ENCODE data around the gene MEGF9. TPM values are rescaled to one million over a fixed set of nuclear protein-coding genes. Genes with fewer than 3 reads are reported as not detected.

The MEGF9 gene
- total RNA-seq, 2 experiments from 2014 or later = 5.1 to 10.2 TPM

DNA sequence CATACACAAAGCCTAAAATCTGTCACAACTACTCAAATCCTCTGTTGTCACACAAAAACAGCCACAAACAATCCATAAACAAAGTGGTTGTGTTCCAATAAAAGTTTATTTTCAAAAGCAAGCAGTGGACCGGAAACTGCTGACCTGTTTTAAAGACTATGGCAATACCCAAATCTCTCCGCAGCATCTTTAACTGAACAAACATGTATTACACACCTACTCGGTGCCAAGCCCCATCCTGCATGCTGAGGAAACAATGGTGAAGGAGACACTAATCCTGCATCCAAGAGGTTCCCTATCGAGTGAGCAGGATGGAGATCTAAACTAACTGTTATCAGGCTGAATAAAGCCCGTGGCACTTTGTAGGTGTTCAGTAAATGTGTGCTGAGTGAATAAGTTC lies 145.5 kb downstream of the MEGF9 start:
- Histone ChIP-seq H3K9me3 (ENCODE audit: low read length) (no peaks in the 10 kb centered on the region), H3K27ac (ENCODE audit: low read depth, low read length, poor library complexity, severe bottlenecking) (no peak overlapping the region), H2AFZ (ENCODE audit: low read length) (no peak overlapping the region), H3K9me2 (ENCODE audit: insufficient read depth, low read length) (no peaks in the 10 kb centered on the region), H3K4me2 (ENCODE audit: low read length) (no peak overlapping the region), H3K4me3 (ENCODE audit: low read depth, low read length, poor library complexity, severe bottlenecking) (no peak overlapping the region), H3K79me2 (ENCODE audit: insufficient read depth, low read depth, low read length) (peaks cover 22% of the 10 kb centered on the region), H3K36me3 (ENCODE audit: insufficient read depth, low read length) (peaks cover 87% of the 10 kb centered on the region), H3K4me1 (ENCODE audit: insufficient read depth, low read length, poor library complexity, severe bottlenecking) (no peaks in the 10 kb centered on the region), H4K20me1 (ENCODE audit: insufficient read depth, low read length) (peaks cover 12% of the 10 kb centered on the region; the same call in 1 of the 2 replicates)
- TF ChIP-seq, protein P1, sequence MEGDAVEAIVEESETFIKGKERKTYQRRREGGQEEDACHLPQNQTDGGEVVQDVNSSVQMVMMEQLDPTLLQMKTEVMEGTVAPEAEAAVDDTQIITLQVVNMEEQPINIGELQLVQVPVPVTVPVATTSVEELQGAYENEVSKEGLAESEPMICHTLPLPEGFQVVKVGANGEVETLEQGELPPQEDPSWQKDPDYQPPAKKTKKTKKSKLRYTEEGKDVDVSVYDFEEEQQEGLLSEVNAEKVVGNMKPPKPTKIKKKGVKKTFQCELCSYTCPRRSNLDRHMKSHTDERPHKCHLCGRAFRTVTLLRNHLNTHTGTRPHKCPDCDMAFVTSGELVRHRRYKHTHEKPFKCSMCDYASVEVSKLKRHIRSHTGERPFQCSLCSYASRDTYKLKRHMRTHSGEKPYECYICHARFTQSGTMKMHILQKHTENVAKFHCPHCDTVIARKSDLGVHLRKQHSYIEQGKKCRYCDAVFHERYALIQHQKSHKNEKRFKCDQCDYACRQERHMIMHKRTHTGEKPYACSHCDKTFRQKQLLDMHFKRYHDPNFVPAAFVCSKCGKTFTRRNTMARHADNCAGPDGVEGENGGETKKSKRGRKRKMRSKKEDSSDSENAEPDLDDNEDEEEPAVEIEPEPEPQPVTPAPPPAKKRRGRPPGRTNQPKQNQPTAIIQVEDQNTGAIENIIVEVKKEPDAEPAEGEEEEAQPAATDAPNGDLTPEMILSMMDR (conservative IDR thresholded peaks at IDR 0.05; ENCODE audit: low read length) = no peak
- TF ChIP-seq EZH2phosphoT487 (IDR thresholded peaks at IDR 0.05; ENCODE audit: borderline replicate concordance, low read depth, low read length) = no peak
- CTCF ChIA-PET (ENCODE audit: unreplicated experiment) = no interaction called here
- intact Hi-C loops (cut with micrococcal nuclease; ENCODE audit: unreplicated experiment) = no loop called here
- POLR2A ChIA-PET = no interaction called here
- DNase-seq (ENCODE audit: low spot score) = no peak
- no TSS peak for BruUV-seq (replicated peaks)

DNA sequence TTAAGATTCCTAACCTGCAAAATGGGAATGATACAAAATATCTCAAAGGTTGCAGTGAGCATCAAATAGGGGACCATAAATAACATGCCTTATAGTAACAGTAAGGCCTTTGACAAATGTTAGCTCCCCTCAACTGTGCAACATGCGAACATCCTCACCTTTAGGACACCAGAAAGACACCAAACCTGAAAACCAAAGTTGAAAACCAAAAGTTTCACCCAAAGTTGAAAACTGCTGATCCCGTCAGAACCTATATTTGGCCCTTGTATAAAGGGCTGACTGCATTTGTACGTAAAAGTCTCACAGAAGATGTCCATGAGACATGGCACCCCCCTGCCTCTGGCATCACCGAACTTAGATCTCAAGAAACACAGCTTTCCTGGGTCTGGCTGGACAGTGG lies 146.4 kb downstream of the MEGF9 start:
- no peak overlapping the region for H3K27ac ChIP-seq (ENCODE audit: low read depth, low read length, poor library complexity, severe bottlenecking)
- BruUV-seq (replicated peaks) = no TSS peak
- no peaks in the 10 kb centered on the region for H3K9me3 ChIP-seq (ENCODE audit: low read length)
- no peak for TF ChIP-seq EZH2phosphoT487 (IDR thresholded peaks at IDR 0.05; ENCODE audit: borderline replicate concordance, low read depth, low read length)
- TF ChIP-seq, protein P1 (conservative IDR thresholded peaks at IDR 0.05; ENCODE audit: low read length) = no peak
- H3K36me3 ChIP-seq (ENCODE audit: insufficient read depth, low read length) = peaks cover 96% of the 10 kb centered on the region
- POLR2A ChIA-PET = no interaction called here
- no peaks in the 10 kb centered on the region for H3K4me1 ChIP-seq (ENCODE audit: insufficient read depth, low read length, poor library complexity, severe bottlenecking)
- H3K9me2 ChIP-seq (ENCODE audit: insufficient read depth, low read length) = no peaks in the 10 kb centered on the region
- intact Hi-C loops (cut with micrococcal nuclease; ENCODE audit: unreplicated experiment) = no loop called here
- H3K4me3 ChIP-seq (ENCODE audit: low read depth, low read length, poor library complexity, severe bottlenecking) = no peak overlapping the region
- H3K4me2 ChIP-seq (ENCODE audit: low read length) = no peak overlapping the region
- peaks cover 12% of the 10 kb centered on the region; the same call in 1 of the 2 replicates for H3K79me2 ChIP-seq (ENCODE audit: insufficient read depth, low read depth, low read length)
- DNase-seq (ENCODE audit: low spot score) = no peak
- H4K20me1 ChIP-seq (ENCODE audit: insufficient read depth, low read length) = peaks cover 10% of the 10 kb centered on the region; the same call in 1 of the 2 replicates
- CTCF ChIA-PET (ENCODE audit: unreplicated experiment) = no interaction called here
- no peak overlapping the region for H2AFZ ChIP-seq (ENCODE audit: low read length)

DNA sequence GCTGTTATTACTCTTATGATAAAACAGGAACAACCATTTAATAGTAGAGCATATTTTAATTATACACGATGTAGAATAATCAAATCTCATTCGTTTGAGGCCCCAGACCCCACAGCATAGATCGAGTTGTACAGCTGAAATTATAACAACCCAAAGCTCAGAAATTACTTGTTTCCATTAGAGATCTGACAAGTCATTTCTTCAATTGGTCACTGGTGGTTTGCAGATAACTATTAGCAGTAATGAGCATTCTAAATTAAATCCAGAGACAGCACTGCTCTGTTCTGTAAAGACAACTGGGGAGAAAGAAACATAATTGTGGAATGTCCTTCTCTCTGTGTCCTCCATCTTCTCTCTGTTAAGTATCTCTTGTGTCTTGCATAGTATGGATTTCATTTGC lies 147.2 kb downstream of the MEGF9 start:
- H3K9me3 ChIP-seq (ENCODE audit: low read length) = no peaks in the 10 kb centered on the region
- H3K27ac ChIP-seq (ENCODE audit: low read depth, low read length, poor library complexity, severe bottlenecking) = no peak overlapping the region
- H3K36me3 ChIP-seq (ENCODE audit: insufficient read depth, low read length) = peaks cover 96% of the 10 kb centered on the region
- H3K4me2 ChIP-seq (ENCODE audit: low read length) = no peak overlapping the region
- no peak overlapping the region for H3K4me3 ChIP-seq (ENCODE audit: low read depth, low read length, poor library complexity, severe bottlenecking)
- CTCF ChIA-PET (ENCODE audit: unreplicated experiment) = interaction anchor here (1.0 kb wide), 1 partner anchor 17 kb away, joined by 3 read pairs; no protein-coding TSS in a partner anchor
- H3K4me1 ChIP-seq (ENCODE audit: insufficient read depth, low read length, poor library complexity, severe bottlenecking) = no peaks in the 10 kb centered on the region
- POLR2A ChIA-PET = interaction anchor here (1.0 kb wide), 1 partner anchor 9 kb away, joined by 5 read pairs; no protein-coding TSS in a partner anchor
- H4K20me1 ChIP-seq (ENCODE audit: insufficient read depth, low read length) = 0 out of 2 replicates have a peak, but pooled peaks cover 6% of the 10 kb centered on the region
- TF ChIP-seq EZH2phosphoT487 (IDR thresholded peaks at IDR 0.05; ENCODE audit: borderline replicate concordance, low read depth, low read length) = no peak
- TF ChIP-seq, protein P1 (conservative IDR thresholded peaks at IDR 0.05; ENCODE audit: low read length) = no peak
- H2AFZ ChIP-seq (ENCODE audit: low read length) = no peak overlapping the region
- BruUV-seq (replicated peaks) = no TSS peak
- DNase-seq (ENCODE audit: low spot score) = no peak
- intact Hi-C loops (cut with micrococcal nuclease; ENCODE audit: unreplicated experiment) = no loop called here
- peaks cover 7% of the 10 kb centered on the region; the same call in 1 of the 2 replicates for H3K79me2 ChIP-seq (ENCODE audit: insufficient read depth, low read depth, low read length)
- H3K9me2 ChIP-seq (ENCODE audit: insufficient read depth, low read length) = no peaks in the 10 kb centered on the region

Measured in OCI-LY7 (cell line).